Measurements from ENCODE around the gene COA8.

COA8 gene

DNA sequence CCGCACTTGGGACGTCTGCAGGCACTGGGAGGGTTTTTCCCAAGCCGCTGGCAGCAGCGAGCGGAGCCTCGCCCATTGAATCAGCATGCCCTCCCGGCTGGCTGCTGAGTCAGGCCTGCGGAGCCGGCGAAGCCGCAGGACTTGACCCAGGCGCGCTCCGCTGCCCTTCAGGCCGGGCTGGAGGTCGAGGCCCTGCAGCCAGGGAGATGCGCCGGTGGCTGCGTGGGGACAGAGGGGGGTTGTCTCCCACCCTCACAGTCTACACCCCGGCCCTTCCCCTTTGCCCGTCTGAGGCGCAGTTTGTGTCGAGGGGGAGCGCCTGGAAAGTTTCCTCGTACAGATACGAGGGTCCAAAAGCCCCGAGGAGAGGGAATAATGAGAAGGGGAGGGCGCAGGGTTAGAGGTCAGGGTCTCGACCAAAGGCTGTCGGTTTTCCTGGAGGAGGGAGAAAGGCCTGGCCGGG, 65.5 kb downstream of the COA8 start:
- Histone ChIP-seq H3K27me3 (peaks cover 30% of the 10 kb centered on the region), H3K4me1 (ENCODE audit: control insufficient read depth in 1 of 2, insufficient read depth in 1 of 2, low read depth in 1 of 2, low read length in 1 of 2) (peaks cover 21 to 22% of the 10 kb centered on the region in 2 experiments), H3K9me3 (no peaks in the 10 kb centered on the region), H3K27ac (peak overlapping the region; percentile 87), H3K4me3 (ENCODE audit: low read depth in 1 of 2, low read length in 1 of 2) (peak overlapping the region; percentile 65 to 99), H3K36me3 (no peaks in the 10 kb centered on the region)
- TF ChIP-seq, protein P1, sequence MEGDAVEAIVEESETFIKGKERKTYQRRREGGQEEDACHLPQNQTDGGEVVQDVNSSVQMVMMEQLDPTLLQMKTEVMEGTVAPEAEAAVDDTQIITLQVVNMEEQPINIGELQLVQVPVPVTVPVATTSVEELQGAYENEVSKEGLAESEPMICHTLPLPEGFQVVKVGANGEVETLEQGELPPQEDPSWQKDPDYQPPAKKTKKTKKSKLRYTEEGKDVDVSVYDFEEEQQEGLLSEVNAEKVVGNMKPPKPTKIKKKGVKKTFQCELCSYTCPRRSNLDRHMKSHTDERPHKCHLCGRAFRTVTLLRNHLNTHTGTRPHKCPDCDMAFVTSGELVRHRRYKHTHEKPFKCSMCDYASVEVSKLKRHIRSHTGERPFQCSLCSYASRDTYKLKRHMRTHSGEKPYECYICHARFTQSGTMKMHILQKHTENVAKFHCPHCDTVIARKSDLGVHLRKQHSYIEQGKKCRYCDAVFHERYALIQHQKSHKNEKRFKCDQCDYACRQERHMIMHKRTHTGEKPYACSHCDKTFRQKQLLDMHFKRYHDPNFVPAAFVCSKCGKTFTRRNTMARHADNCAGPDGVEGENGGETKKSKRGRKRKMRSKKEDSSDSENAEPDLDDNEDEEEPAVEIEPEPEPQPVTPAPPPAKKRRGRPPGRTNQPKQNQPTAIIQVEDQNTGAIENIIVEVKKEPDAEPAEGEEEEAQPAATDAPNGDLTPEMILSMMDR (IDR thresholded peaks at IDR 0.05), result no peak

DNA sequence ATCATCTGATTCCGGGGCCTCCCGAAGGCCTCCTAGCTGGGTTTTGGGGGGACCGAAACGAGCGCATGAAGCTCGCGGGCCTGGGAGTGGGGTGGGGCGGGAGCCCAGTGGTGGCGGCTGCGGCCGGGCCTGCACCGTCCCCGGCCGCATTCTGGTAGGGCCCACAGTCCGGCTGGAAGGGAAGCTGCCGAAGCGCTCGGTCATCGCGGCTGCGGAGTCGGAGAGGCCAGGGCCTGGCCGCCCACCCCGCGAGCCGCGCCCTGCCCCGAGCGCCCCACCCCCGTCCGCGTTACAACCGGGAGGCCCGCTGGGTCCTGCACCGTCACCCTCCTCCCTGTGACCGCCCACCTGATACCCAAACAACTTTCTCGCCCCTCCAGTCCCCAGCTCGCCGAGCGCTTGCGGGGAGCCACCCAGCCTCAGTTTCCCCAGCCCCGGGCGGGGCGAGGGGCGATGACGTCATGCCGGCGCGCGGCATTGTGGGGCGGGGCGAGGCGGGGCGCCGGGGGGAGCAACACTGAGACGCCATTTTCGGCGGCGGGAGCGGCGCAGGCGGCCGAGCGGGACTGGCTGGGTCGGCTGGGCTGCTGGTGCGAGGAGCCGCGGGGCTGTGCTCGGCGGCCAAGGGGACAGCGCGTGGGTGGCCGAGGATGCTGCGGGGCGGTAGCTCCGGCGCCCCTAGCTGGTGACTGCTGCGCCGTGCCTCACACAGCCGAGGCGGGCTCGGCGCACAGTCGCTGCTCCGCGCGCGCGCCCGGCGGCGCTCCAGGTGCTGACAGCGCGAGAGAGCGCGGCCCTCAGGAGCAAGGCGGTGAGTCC, 66.1 kb downstream of the COA8 start, which contains the start of gene KLC1:
Gene KLC1, plus strand, starts transcription at position 528 of the 819 bp plus-strand sequence. CDS start 25,354 bp downstream, outside the sequence.
- H3K4me3 ChIP-seq (ENCODE audit: low read depth in 1 of 2, low read length in 1 of 2), result peak within 1 kb of the TSS; percentile 65 to 99
- TF ChIP-seq, protein P1 (IDR thresholded peaks at IDR 0.05), result peak; percentile 0
- peak within 1 kb of the TSS; percentile 87 for H3K27ac ChIP-seq
- H3K27me3 ChIP-seq, result peaks cover 23% of the 10 kb centered on the region
- H3K4me1 ChIP-seq (ENCODE audit: control insufficient read depth in 1 of 2, insufficient read depth in 1 of 2, low read depth in 1 of 2, low read length in 1 of 2), result peaks cover 21 to 22% of the 10 kb centered on the region in 2 experiments
- H3K9me3 ChIP-seq, result no peaks in the 10 kb centered on the region
- no peaks in the 10 kb centered on the region for H3K36me3 ChIP-seq

DNA sequence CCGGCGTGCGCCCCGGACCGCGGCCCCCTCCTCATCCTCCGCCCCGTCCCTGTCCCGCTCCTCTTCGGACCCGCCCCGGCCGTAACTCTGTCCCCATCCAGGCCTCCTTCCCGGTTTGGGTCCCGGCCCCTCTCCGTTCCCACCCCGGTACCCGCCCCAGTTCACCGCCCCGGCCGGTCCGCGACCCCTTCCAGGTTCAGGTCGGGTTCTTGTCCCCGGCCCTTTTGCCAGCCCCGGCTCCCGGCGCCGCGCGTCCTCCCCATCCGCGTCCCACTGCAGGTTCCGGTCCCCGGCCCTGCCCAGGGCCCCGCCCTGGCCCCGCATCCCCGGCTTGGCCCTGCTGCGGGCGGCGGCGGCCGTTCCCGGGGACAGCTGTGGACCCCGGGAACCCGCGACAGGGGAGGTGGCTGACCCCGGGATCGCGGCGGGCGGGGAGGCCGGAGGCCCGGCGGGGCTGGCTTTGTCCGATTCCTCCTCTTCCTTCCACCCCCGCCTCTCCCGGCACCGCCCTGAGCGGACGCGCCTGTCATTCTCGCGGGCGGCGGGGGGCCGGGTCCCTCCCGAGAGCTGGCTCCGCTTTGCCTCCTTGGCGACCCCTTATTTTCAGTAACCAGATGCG, 66.9 kb downstream of the COA8 start:
- Histone ChIP-seq H3K4me3 (ENCODE audit: low read depth in 1 of 2, low read length in 1 of 2) (peak overlapping the region; percentile 65 to 99), H3K9me3 (no peaks in the 10 kb centered on the region), H3K27me3 (peaks cover 16% of the 10 kb centered on the region), H3K4me1 (ENCODE audit: control insufficient read depth in 1 of 2, insufficient read depth in 1 of 2, low read depth in 1 of 2, low read length in 1 of 2) (peaks cover 21 to 22% of the 10 kb centered on the region in 2 experiments), H3K27ac (peak overlapping the region; percentile 87), H3K36me3 (no peaks in the 10 kb centered on the region)
- TF ChIP-seq, protein P1 (IDR thresholded peaks at IDR 0.05), result no peak

DNA sequence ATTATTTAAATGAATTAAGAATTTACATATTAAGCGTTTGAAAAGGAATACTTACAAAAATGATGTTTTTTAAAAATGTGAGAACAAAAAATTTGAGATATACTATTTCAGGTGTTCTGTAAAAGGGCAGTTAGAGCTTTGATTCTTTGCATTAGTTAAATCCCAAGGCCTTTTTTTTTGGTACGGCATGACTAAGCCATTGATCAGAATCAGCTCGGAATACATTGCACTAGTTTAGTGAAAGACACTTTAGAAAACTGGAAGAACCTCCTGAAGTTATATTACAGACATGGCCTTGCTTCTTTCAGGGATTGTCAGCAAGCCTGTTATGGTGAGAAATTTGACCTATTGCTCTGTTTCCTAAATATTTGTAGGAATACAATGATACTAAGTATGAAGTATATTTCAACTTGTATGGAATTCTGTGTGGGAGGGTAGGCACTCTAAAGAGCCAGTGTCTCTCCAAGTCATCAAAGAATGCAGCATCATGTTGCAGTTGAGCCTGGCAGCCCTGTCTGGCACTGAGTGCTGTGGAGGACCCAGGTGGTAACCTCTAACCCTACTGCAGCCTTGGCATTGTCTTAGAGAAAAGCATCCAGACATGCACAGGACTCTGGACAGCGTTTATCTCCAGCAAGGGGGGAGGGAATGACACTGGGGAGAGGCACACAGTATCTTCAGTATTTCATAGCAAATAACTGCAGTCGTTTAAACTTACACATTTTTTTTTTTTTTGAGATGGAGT, 67.8 kb downstream of the COA8 start:
- Histone ChIP-seq H3K4me3 (ENCODE audit: low read depth in 1 of 2, low read length in 1 of 2) (peak overlapping the region; percentile 65 to 99), H3K27me3 (peaks cover 7% of the 10 kb centered on the region), H3K36me3 (no peaks in the 10 kb centered on the region), H3K4me1 (ENCODE audit: control insufficient read depth in 1 of 2, insufficient read depth in 1 of 2, low read depth in 1 of 2, low read length in 1 of 2) (peaks cover 18 to 21% of the 10 kb centered on the region in 2 experiments), H3K9me3 (no peaks in the 10 kb centered on the region), H3K27ac (no peak overlapping the region)
- TF ChIP-seq, protein P1 (IDR thresholded peaks at IDR 0.05), result no peak

DNA sequence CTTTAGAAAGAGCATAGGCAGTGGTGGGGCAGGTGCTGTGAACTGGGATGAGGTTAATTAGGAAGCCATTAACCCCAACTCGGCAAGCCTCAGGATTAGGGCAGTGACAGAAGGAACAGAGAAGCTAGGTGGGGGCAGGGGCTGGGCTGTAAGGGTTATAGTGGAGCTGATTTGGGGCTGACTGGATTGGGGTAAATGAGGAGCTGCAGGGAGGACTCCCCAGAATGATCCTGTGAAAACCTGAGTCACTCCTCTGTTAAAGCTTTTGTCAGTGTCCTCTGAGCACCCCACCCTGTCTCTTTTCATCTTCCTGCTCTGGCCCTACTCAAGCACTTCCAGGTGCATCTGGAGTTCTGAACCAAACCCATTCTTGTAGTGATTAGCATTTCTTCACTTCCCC, 70.6 kb downstream of the COA8 start:
- TF ChIP-seq, protein P1 (IDR thresholded peaks at IDR 0.05), result no peak
- Histone ChIP-seq H3K36me3 (peaks cover 7% of the 10 kb centered on the region), H3K9me3 (no peaks in the 10 kb centered on the region), H3K4me1 (ENCODE audit: control insufficient read depth in 1 of 2, insufficient read depth in 1 of 2, low read depth in 1 of 2, low read length in 1 of 2) (peaks cover 12 to 14% of the 10 kb centered on the region in 2 experiments), H3K27me3 (no peaks in the 10 kb centered on the region), H3K27ac (no peak overlapping the region), H3K4me3 (ENCODE audit: low read depth in 1 of 2, low read length in 1 of 2) (no peak overlapping the region)
